Measurements from ENCODE around the gene ZNF438.

- no peak for TF ChIP-seq CTCF (IDR thresholded peaks at IDR 0.05)
- no peak for TF ChIP-seq POLR2A (IDR thresholded peaks at IDR 0.05)
These were observed 100.6 kb downstream of the ZNF438 start for GRCh38 chr10:30931094-30931493.
